Tibial nerve (tissue), 4 donors: Measurements from ENCODE around the gene TPPP2. TPM values are rescaled to one million over a fixed set of nuclear protein-coding genes. Genes with fewer than 3 reads are reported as not detected.
"Not testable (repeated sequence)": the region's sequence is repeated elsewhere in the genome, so short reads cannot be mapped to it uniquely, and the experiment has no call there.

Experiments
- DNase-seq, 2 donors: peaks; one replicate each; pipeline ENCODE4 v3.0.0-alpha.2; 2019; ENCODE audit warnings: low spot score in 2 of 2
- H3K27ac ChIP-seq, 4 donors: fragments of 200-600 bp; sonication (generic) in 3 of 4; one replicate each; pipeline ENCODE4 v1.5.1; 2017 to 2019; ENCODE audit warnings: mild to moderate bottlenecking in 1 of 4
- H3K27me3 ChIP-seq, 2 donors: fragments of 200-600 bp; sonication (generic) in 1 of 2; one replicate each; pipeline versions ENCODE4 v1.5.1 to v1.6.0; 2017 to 2019
- H3K36me3 ChIP-seq, 3 donors: fragments of 200-600 bp; sonication (generic); one replicate each; pipeline ENCODE4 v1.5.1; 2018 to 2019
- H3K4me1 ChIP-seq, 4 donors: fragments of 200-600 bp; sonication (generic) in 3 of 4; one replicate each; pipeline ENCODE4 v1.5.1; 2017 to 2019
- H3K4me3 ChIP-seq, 4 donors: fragments of 200-600 bp; sonication (generic) in 3 of 4; one replicate each; pipeline ENCODE4 v1.5.1; 2017 to 2019; ENCODE audit warnings: mild to moderate bottlenecking in 1 of 4, moderate library complexity in 1 of 4
- H3K9me3 ChIP-seq, 4 donors: fragments of 200-600 bp; sonication (generic) in 3 of 4; one replicate each; pipeline ENCODE4 v1.5.1; 2017 to 2019
- CTCF ChIP-seq, 5 experiments: fragments of 200-600 bp in 3 of 5; fragments of 450-650 bp in 2 of 5; sonication (generic) in 3 of 5; IDR thresholded peaks; one replicate each; pipeline ENCODE4 v1.5.1; 2016 to 2019; ENCODE audit warnings: antibody characterized with exemption in 5 of 5, mild to moderate bottlenecking in 3 of 5, moderate library complexity in 2 of 5
- EP300 ChIP-seq, 2 donors: sonication (generic); formaldehyde crosslinking; IDR thresholded peaks; one replicate each; pipeline ENCODE4 v1.6.1; 2017; ENCODE audit warnings: antibody characterized with exemption in 2 of 2, mild to moderate bottlenecking in 1 of 2
- POLR2A ChIP-seq, 2 donors: fragments of 450-650 bp; IDR thresholded peaks; one replicate each; pipeline ENCODE4 v1.6.1; 2017; ENCODE audit warnings: antibody characterized with exemption in 2 of 2, mild to moderate bottlenecking in 2 of 2, moderate library complexity in 2 of 2
- WGBS, 2 donors: methylation state at CpG; one replicate each; pipeline ENCODE4 v1.1.5; 2018; 5-methylcytosine and 5-hydroxymethylcytosine counted together
- total RNA-seq, 4 donors: library from RNA; depleted of rRNA; stranded (reverse); fragments of >200 nt; gene quantifications; one replicate each; pipeline ENCODE4 v1.1.0, GENCODE V29; 2016

Gene TPPP2
- total RNA-seq: not detected

DNA sequence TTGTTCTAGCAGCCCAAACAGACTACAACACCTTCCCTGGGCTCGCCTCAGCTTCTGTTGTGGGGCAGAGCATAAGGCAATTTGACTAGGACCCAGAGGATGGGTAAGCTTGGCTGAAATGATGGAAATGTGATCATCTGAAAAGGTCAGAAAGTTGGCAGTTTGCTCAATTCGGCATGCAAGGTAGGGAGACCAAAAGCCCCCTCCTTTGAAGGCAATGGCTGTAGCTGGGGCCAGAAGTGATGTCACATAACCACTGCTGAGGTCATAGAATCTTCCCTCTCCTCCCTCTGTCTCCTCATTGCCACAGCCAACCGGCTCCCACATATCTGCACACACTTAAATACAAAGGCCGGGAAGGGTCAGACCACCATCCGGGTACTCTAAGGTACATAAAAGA is at the start of gene TPPP2:
TSS of gene TPPP2 (plus strand) at position 301 of the 400 bp plus-strand sequence. CDS start 365 bp downstream, outside the sequence.
- H3K4me3 ChIP-seq: no peak within 1 kb of the TSS
- peak within 1 kb of the TSS in 2 of 4 donors; percentile 99 for H3K27ac ChIP-seq
- WGBS, 2 donors: 91% methylated on average over 5 of the region's 5 CpGs
- no peaks in the 10 kb centered on the region for H3K27me3 ChIP-seq
- TF ChIP-seq POLR2A (IDR thresholded peaks at IDR 0.05): no peak
- TF ChIP-seq EP300 (IDR thresholded peaks at IDR 0.05): no peak
- TF ChIP-seq CTCF (IDR thresholded peaks at IDR 0.05): no peak
- peaks cover 0 to 29% (median 10%) of the 10 kb centered on the region in 4 donors for H3K4me1 ChIP-seq
- H3K9me3 ChIP-seq: no peaks in the 10 kb centered on the region
- no peak for DNase-seq
- H3K36me3 ChIP-seq: no peaks in the 10 kb centered on the region

DNA sequence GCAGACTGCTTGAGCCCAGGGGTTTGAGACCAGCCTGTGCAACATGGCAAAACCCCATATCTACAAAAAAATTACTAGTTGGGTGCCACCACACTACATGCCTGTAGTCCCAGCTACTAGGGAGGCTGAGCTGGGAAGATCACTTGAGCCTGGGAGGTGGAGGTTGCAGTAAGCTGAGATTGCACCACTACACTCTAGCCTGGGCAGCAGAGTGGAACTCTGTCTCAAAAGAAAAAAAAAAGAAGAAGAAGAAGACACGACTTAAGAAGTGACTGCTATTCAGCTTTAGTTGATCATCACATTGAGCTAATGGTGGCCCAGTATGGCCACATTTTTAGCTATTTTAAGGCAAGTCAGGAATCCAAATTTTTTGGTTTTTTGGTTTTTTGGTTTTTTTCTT is 49.1 kb upstream of the TPPP2 start:
- Histone ChIP-seq H3K4me3 (no peak overlapping the region), H3K27ac (no peak overlapping the region), H3K27me3 (no peaks in the 10 kb centered on the region), H3K4me1 (no peaks in the 10 kb centered on the region), H3K36me3 (no peaks in the 10 kb centered on the region), H3K9me3 (no peaks in the 10 kb centered on the region)
- DNase-seq: no peak
- TF ChIP-seq POLR2A (IDR thresholded peaks at IDR 0.05) (no peak), CTCF (IDR thresholded peaks at IDR 0.05) (no peak), EP300 (IDR thresholded peaks at IDR 0.05) (no peak)
- 72 to 91% methylated on average over 1 of the region's 1 CpG for WGBS, 2 donors

- no peak for DNase-seq
- no peaks in the 10 kb centered on the region for H3K9me3 ChIP-seq
- TF ChIP-seq CTCF (IDR thresholded peaks at IDR 0.05): no peak
- no peak for TF ChIP-seq POLR2A (IDR thresholded peaks at IDR 0.05)
- TF ChIP-seq EP300 (IDR thresholded peaks at IDR 0.05): no peak
- WGBS, 2 donors: 75 to 76% methylated on average over 2 of the region's 2 CpGs
- H3K4me1 ChIP-seq: peaks cover 0 to 15% (median 2%) of the 10 kb centered on the region in 4 donors
- no peak overlapping the region for H3K4me3 ChIP-seq
- H3K36me3 ChIP-seq: no peaks in the 10 kb centered on the region
- no peak overlapping the region for H3K27ac ChIP-seq
- H3K27me3 ChIP-seq: no peaks in the 10 kb centered on the region
These were observed 47.2 kb upstream of the TPPP2 start for GRCh38 chr14:20982646-20983369.

GRCh38 chr14:20985650-20986049 is 44.4 kb upstream of the TPPP2 start:
- not testable (repeated sequence) for H3K9me3 ChIP-seq, H3K36me3 ChIP-seq, H3K4me3 ChIP-seq, DNase-seq, H3K27ac ChIP-seq, H3K27me3 ChIP-seq
- 90 to 97% methylated on average over 4 of the region's 4 CpGs for WGBS, 2 donors
- H3K4me1 ChIP-seq: peaks cover 0 to 35% (median 9%) of the 10 kb centered on the region in 4 donors

GRCh38 chr14:20986811-20987210 is 43.2 kb upstream of the TPPP2 start:
- WGBS, 2 donors: 33 to 35% methylated on average over 2 of the region's 2 CpGs
- peaks cover 0 to 5% (median 0%) of the 10 kb centered on the region in 3 donors for H3K36me3 ChIP-seq
- H3K9me3 ChIP-seq: no peaks in the 10 kb centered on the region
- H3K27me3 ChIP-seq: no peaks in the 10 kb centered on the region
- no peak overlapping the region for H3K4me3 ChIP-seq
- TF ChIP-seq EP300 (IDR thresholded peaks at IDR 0.05): peak in 1 of 2 donors; percentile 55
- no peak for TF ChIP-seq POLR2A (IDR thresholded peaks at IDR 0.05)
- H3K4me1 ChIP-seq: peaks cover 0 to 47% (median 19%) of the 10 kb centered on the region in 4 donors
- peak in 1 of 2 donors; percentile 31 for DNase-seq
- H3K27ac ChIP-seq: peak overlapping the region in 2 of 4 donors; percentile 32 to 61

- H3K27ac ChIP-seq: peak overlapping the region; percentile 77 to 91 (median 84)
- no peaks in the 10 kb centered on the region for H3K9me3 ChIP-seq
- no peaks in the 10 kb centered on the region for H3K27me3 ChIP-seq
- H3K4me1 ChIP-seq: peaks cover 0 to 53% (median 20%) of the 10 kb centered on the region in 4 donors
- TF ChIP-seq EP300 (IDR thresholded peaks at IDR 0.05): no peak
- TF ChIP-seq POLR2A (IDR thresholded peaks at IDR 0.05): no peak
- TF ChIP-seq CTCF (IDR thresholded peaks at IDR 0.05): no peak
- DNase-seq: no peak
- peaks cover 0 to 26% (median under 1%) of the 10 kb centered on the region in 3 donors for H3K36me3 ChIP-seq
- H3K4me3 ChIP-seq: peak overlapping the region in 3 of 4 donors; percentile 76 to 81 (median 80)
- 75 to 84% methylated on average over 15 of the region's 15 CpGs for WGBS, 2 donors
These were observed 41.1 kb upstream of the TPPP2 start for GRCh38 chr14:20988717-20989470.
